Peyer's patch (tissue), 4 donors: ENCODE data around the gene TMEM234. TPM values are rescaled to one million over a fixed set of nuclear protein-coding genes. Genes with fewer than 3 reads are reported as not detected.
"Not testable (repeated sequence)": the region's sequence is repeated elsewhere in the genome, so short reads cannot be mapped to it uniquely, and the experiment has no call there.

ENCODE experiments used
- DNase-seq, 3 donors: peaks; one replicate each; pipeline ENCODE4 v3.0.0-alpha.2; 2017 to 2019
- H3K27ac ChIP-seq, 4 donors: fragments of 200-600 bp; sonication (generic); one replicate each; pipeline ENCODE4 v1.5.1; 2016 to 2019
- H3K27me3 ChIP-seq, 2 donors: fragments of 200-600 bp; sonication (generic); one replicate each; pipeline ENCODE4 v1.5.1; 2019
- H3K36me3 ChIP-seq, 3 donors: fragments of 200-600 bp; sonication (generic); one replicate each; pipeline ENCODE4 v1.5.1; 2016 to 2019
- H3K4me1 ChIP-seq, 4 donors: fragments of 200-600 bp; sonication (generic); one replicate each; pipeline ENCODE4 v1.5.1; 2016 to 2019
- H3K4me3 ChIP-seq, 4 donors: fragments of 200-600 bp; sonication (generic); 1 replicate in 3 of 4; 2 replicates in 1 of 4; pipeline ENCODE4 v1.5.1; 2016 to 2019; ENCODE audit warnings: mild to moderate bottlenecking in 1 of 4
- H3K9me3 ChIP-seq, 4 donors: fragments of 200-600 bp; sonication (generic); one replicate each; pipeline ENCODE4 v1.5.1; 2016 to 2019; ENCODE audit warnings: mild to moderate bottlenecking in 1 of 4
- POLR2A ChIP-seq, 2 donors: fragments of 450-650 bp; IDR thresholded peaks; one replicate each; pipeline ENCODE4 v1.5.1; 2017; ENCODE audit warnings: antibody characterized with exemption in 2 of 2, mild to moderate bottlenecking in 2 of 2, moderate library complexity in 2 of 2
- total RNA-seq, 4 donors: library from RNA; depleted of rRNA; stranded (reverse); fragments of >200 nt; gene quantifications; one replicate each; pipeline ENCODE4 v1.1.0, GENCODE V29; 2016
- TF ChIP-seq, protein P1 (sequence below), 6 experiments: fragments of 450-650 bp in 4 of 6; fragments of 200-600 bp in 2 of 6; sonication (generic) in 1 of 6; IDR thresholded peaks; one replicate each; pipeline ENCODE4 v1.5.1; 2017 to 2019; ENCODE audit warnings: antibody characterized with exemption in 6 of 6, mild to moderate bottlenecking in 3 of 6, moderate library complexity in 1 of 6

Gene TMEM234
- total RNA-seq: 10 to 100 TPM; 15.9 to 47.0 (median 25.4) TPM

GRCh38 chr1:32221980-32222755 lies at the start of gene TMEM234, which contains the start of gene EIF3I:
TMEM234 (minus strand) TSS chr1:32222353; CDS start chr1:32222322, 31 bp downstream.
EIF3I (plus strand) TSS chr1:32222407; CDS start chr1:32222442, 35 bp downstream.
- H3K4me3 ChIP-seq: peak within 1 kb of the TSS; percentile 73 to 95 (median 88)
- peak within 1 kb of the TSS; percentile 83 to 91 (median 90) for H3K27ac ChIP-seq

DNA sequence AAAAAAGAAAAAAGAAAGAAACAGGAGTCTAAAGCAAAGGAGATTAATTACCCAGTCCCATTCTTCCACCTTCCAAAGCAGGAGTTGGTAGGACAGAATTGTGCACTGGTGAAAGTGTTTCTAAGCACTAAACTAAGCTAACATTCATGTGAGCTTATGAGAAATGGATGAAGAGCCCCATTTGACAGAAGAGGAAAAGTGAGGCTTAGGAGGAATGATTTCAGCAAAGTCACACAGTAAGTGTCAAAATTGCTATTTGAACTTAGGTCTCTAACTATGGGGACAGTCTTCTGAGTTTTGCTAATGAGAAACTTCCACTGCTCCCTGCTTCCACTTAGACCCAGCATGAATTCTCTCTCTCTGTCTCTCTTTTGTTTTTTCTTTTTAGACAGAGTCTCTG lies 47.6 kb upstream of the TMEM234 start:
- TF ChIP-seq POLR2A (IDR thresholded peaks at IDR 0.05): no peak
- TF ChIP-seq, protein P1, sequence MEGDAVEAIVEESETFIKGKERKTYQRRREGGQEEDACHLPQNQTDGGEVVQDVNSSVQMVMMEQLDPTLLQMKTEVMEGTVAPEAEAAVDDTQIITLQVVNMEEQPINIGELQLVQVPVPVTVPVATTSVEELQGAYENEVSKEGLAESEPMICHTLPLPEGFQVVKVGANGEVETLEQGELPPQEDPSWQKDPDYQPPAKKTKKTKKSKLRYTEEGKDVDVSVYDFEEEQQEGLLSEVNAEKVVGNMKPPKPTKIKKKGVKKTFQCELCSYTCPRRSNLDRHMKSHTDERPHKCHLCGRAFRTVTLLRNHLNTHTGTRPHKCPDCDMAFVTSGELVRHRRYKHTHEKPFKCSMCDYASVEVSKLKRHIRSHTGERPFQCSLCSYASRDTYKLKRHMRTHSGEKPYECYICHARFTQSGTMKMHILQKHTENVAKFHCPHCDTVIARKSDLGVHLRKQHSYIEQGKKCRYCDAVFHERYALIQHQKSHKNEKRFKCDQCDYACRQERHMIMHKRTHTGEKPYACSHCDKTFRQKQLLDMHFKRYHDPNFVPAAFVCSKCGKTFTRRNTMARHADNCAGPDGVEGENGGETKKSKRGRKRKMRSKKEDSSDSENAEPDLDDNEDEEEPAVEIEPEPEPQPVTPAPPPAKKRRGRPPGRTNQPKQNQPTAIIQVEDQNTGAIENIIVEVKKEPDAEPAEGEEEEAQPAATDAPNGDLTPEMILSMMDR (IDR thresholded peaks at IDR 0.05): no peak
- no peaks in the 10 kb centered on the region for H3K36me3 ChIP-seq

More at GRCh38 chr1:32221980-32222755, at the start of gene TMEM234, which contains the start of gene EIF3I:
- Histone ChIP-seq H3K36me3 (peaks cover 0 to 41% (median 0%) of the 10 kb centered on the region in 3 donors), H3K4me1 (peaks cover 0 to 23% (median 12%) of the 10 kb centered on the region in 4 donors), H3K27me3 (no peaks in the 10 kb centered on the region), H3K9me3 (no peaks in the 10 kb centered on the region)
- TF ChIP-seq POLR2A (IDR thresholded peaks at IDR 0.05): peak; percentile 55 to 59
- TF ChIP-seq, protein P1 (IDR thresholded peaks at IDR 0.05): no peak
- DNase-seq: peak; percentile 91 to 97 (median 93)

GRCh38 chr1:32266921-32267591 lies 44.9 kb upstream of the TMEM234 start:
- H3K27ac ChIP-seq: peak overlapping the region in 2 of 4 donors; percentile 30 to 52
- no peaks in the 10 kb centered on the region for H3K27me3 ChIP-seq
- H3K36me3 ChIP-seq: no peaks in the 10 kb centered on the region
- no peak overlapping the region for H3K4me3 ChIP-seq
- TF ChIP-seq POLR2A (IDR thresholded peaks at IDR 0.05): no peak
- TF ChIP-seq, protein P1 (IDR thresholded peaks at IDR 0.05): no peak
- H3K4me1 ChIP-seq: peaks cover 0 to 10% (median 2%) of the 10 kb centered on the region in 4 donors
- DNase-seq: no peak
- no peaks in the 10 kb centered on the region for H3K9me3 ChIP-seq

More for the DNA sequence above, 47.6 kb upstream of the TMEM234 start:
- Histone ChIP-seq H3K9me3 (no peaks in the 10 kb centered on the region), H3K27ac (no peak overlapping the region), H3K4me1 (peaks cover 0 to 12% (median 8%) of the 10 kb centered on the region in 4 donors), H3K4me3 (no peak overlapping the region), H3K27me3 (no peaks in the 10 kb centered on the region)
- no peak for DNase-seq

GRCh38 chr1:32265846-32266245 lies 43.7 kb upstream of the TMEM234 start:
- no peaks in the 10 kb centered on the region for H3K9me3 ChIP-seq
- H3K27ac ChIP-seq: no peak overlapping the region
- no peaks in the 10 kb centered on the region for H3K36me3 ChIP-seq
- H3K4me3 ChIP-seq: no peak overlapping the region
- TF ChIP-seq, protein P1 (IDR thresholded peaks at IDR 0.05): no peak
- no peak for TF ChIP-seq POLR2A (IDR thresholded peaks at IDR 0.05)
- H3K4me1 ChIP-seq: peaks cover 0 to 10% (median 2%) of the 10 kb centered on the region in 4 donors
- no peaks in the 10 kb centered on the region for H3K27me3 ChIP-seq
- DNase-seq: no peak

GRCh38 chr1:32263744-32264143 lies 41.6 kb upstream of the TMEM234 start:
- Histone ChIP-seq H3K4me1 (peaks cover 0 to 10% (median 2%) of the 10 kb centered on the region in 4 donors), H3K4me3 (no peak overlapping the region), H3K27me3 (no peaks in the 10 kb centered on the region), H3K36me3 (no peaks in the 10 kb centered on the region), H3K27ac (peak overlapping the region in 2 of 4 donors; percentile 1 to 57), H3K9me3 (no peaks in the 10 kb centered on the region)
- no peak for DNase-seq
- TF ChIP-seq POLR2A (IDR thresholded peaks at IDR 0.05): no peak

DNA sequence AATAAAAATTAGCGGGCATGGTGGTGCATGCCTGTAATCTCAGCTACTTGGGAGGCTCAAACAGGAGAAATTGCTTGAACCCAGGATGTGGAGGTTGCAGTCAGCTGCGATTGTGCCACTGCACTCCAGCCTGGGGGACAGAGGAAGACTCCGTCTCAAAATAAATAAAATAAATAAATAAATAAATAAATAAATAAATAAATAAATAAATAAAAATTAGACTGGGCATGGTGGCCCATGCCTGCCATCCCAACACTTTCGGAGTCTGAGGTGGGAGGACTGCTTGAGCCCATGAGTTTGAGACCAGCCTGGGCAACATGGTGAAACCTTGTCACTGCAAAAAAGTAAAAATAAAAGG lies 41.1 kb upstream of the TMEM234 start:
- not testable (repeated sequence) for H3K27me3 ChIP-seq, H3K4me3 ChIP-seq, H3K36me3 ChIP-seq, DNase-seq, H3K9me3 ChIP-seq
- peak overlapping the region in 1 of 4 donors; percentile 57 for H3K27ac ChIP-seq
- peaks cover 0 to 10% (median 2%) of the 10 kb centered on the region in 4 donors for H3K4me1 ChIP-seq
